ENCODE data around the gene CPSF2.
A peak's percentile ranks its signal among the peaks of the same experiment; 100 is the strongest.

Gene CPSF2

GRCh38 chr14:92215579-92215978 is 93.8 kb downstream of the CPSF2 start:
- DNase-seq = peak in 1 of 42 donors; percentile 15
- intact Hi-C loops (cut with DNase I) = no loop called here

GRCh38 chr14:92217936-92218335 is 96.2 kb downstream of the CPSF2 start:
- intact Hi-C loops (cut with DNase I) = no loop called here
- DNase-seq = no peak

All from head of caudate nucleus (tissue), 42 donors.